ENCODE results near the gene PAM. TPM values are rescaled to one million over a fixed set of nuclear protein-coding genes. Genes with fewer than 3 reads are reported as not detected.

The PAM gene
- total RNA-seq, 1 experiment from 2014 or later = 110 TPM

- DNase-seq (ENCODE audit: low read depth) = no peak
Measured at GRCh38 chr5:102931085-102931725, 176.1 kb downstream of the PAM start.

- DNase-seq (ENCODE audit: low read depth) = no peak
Measured at GRCh38 chr5:102932781-102933180, 177.7 kb downstream of the PAM start.

DNA sequence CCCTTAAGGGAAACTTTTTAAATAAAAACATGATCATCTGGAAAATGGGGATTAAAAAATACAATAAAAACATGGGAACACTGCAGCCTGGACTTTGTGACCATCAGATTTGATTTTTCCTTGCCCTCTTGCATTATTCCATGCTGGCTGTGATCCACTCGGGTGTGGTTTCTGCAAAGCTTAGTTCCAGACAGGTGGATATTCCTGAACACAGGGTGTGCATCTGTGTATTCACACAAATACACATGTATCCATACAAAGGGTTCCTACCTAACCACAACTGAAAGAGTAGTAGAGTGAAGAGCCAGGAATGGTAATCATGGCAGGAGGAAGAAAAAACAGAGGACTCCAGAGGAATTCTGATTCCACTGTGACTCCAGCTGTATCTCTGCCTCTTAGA lies 178.2 kb downstream of the PAM start:
- DNase-seq (ENCODE audit: low read depth) = no peak

GRCh38 chr5:102933721-102934459 lies 178.8 kb downstream of the PAM start:
- DNase-seq (ENCODE audit: low read depth) = no peak

GRCh38 chr5:102937894-102938293 lies 182.8 kb downstream of the PAM start:
- DNase-seq (ENCODE audit: low read depth) = peak; percentile 37

DNA sequence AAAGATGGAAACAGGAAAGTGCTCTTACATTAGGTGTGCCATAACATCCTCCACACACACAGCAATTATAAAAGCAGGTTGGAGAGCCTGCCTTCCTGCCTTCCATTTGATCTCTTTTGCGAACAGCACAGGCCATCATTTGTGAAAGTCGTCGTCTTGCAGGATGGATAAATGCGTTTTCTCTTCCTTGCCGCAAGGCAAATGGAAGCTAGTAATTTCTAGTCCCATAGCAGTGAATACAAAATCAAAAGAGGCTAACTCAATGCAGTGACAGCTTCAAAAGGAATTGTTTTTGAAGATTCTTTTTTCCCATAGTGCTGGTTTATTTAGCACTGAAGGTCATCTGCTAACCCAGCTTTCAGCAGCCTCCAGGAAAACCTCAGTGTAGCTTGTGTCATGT lies 186.0 kb downstream of the PAM start:
- no peak for DNase-seq (ENCODE audit: low read depth)

GRCh38 chr5:102946414-102946813 lies 191.3 kb downstream of the PAM start:
- no peak for DNase-seq (ENCODE audit: low read depth)

DNA sequence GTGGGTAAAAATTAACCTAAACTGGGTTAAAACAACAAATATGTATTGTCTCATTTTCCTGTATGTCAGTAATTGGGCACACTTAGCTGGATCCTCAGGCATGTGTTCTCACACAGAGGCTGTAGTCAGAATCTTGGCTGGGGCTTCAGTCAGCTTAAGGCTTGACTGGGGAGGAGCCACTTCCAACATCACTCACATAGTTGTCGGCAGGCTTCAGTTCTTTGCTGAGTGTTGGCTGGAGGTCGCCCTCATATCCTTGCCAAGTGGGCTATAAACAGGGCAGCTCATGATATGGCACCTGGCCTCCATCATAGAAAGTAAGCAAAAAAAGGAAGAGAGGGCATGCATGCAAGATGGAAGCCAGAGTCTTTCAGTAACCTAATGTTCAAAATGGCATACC lies 191.9 kb downstream of the PAM start:
- DNase-seq (ENCODE audit: low read depth) = no peak

DNA sequence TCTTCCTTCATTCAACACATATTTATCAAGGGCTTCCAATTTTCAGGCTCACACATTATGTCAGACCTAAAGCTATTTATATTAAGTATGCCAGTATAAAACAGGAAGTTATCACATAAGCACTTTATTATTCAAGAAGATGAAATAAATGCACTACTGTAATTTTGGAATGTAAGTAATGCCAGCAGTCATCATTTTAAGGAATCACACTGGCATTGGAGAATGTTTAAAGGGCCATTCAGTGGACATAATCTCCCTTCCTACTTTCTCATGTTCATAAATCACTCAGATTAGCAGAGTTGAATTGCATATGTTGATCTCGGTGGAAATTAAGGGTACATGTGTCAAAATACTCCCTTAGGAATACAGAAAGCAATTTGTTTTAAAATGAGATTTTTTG lies 200.4 kb downstream of the PAM start:
- DNase-seq (ENCODE audit: low read depth) = no peak

DNA sequence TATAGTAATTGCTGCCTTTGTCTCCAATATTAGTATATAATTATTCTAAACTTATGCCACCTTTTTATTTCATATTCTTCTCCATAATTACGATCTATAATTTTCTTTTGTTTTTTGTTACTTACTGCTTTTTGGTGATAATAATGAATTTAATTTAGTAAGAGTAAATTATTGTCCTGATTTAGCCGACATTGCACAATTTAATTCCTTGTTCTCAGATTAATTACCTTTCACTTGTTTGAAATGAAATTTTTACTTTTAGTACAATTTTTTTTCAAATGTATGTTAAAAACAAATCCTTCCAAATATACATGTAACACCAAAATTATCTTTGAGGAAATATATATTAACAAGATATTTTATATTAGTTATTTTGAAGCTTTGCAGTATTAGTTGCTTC lies 201.5 kb downstream of the PAM start:
- no peak for DNase-seq (ENCODE audit: low read depth)

- no peak for DNase-seq (ENCODE audit: low read depth)
Measured at GRCh38 chr5:102957141-102957540, 202.0 kb downstream of the PAM start.

- peak; percentile 50 for DNase-seq (ENCODE audit: low read depth)
Measured at GRCh38 chr5:102958481-102959011, 203.4 kb downstream of the PAM start.

- peak; percentile 93 for DNase-seq (ENCODE audit: low read depth)
Measured at GRCh38 chr5:102959055-102959454, 203.9 kb downstream of the PAM start.

DNA sequence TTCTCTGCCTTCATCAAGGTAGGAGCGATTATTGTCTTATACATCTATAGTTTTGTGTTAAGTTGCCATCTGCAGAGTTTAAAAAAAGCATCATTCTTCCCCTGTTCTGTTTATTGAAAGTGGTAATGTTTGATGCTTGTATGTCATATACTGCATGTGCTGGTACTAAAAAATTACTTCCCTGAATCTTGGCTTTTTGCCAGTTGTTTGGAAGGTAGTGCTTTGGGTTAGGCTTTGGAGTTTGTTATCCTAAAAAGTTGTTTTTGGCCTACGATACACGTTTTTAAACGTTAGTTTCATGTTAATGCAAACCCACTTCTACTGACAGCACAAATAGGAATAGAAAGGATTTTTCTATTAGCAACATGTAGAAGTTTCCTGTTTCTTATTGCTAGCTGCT lies 206.6 kb downstream of the PAM start:
- DNase-seq (ENCODE audit: low read depth) = no peak

- DNase-seq (ENCODE audit: low read depth) = no peak
Measured at GRCh38 chr5:102965653-102966052, 210.5 kb downstream of the PAM start.

DNA sequence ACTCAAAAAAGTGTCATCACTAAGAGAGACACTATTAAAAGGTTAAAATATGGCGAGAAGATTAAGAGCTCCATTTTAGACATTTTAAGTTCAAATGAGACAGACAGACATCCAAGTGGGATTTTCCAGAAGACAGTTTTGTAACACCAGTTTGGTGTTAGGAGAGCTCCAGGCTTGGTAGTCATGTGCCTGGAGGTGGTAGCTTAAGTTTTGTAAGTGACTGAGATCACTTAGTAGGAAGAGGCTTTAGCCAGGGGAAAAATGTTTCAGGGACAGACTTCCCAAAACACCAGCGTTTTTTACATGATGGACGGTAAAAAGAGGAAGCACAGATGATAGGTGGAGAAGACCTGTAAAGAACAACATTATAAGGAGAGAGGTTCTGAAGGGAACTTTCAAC lies 214.5 kb downstream of the PAM start:
- no peak for DNase-seq (ENCODE audit: low read depth)

DNA sequence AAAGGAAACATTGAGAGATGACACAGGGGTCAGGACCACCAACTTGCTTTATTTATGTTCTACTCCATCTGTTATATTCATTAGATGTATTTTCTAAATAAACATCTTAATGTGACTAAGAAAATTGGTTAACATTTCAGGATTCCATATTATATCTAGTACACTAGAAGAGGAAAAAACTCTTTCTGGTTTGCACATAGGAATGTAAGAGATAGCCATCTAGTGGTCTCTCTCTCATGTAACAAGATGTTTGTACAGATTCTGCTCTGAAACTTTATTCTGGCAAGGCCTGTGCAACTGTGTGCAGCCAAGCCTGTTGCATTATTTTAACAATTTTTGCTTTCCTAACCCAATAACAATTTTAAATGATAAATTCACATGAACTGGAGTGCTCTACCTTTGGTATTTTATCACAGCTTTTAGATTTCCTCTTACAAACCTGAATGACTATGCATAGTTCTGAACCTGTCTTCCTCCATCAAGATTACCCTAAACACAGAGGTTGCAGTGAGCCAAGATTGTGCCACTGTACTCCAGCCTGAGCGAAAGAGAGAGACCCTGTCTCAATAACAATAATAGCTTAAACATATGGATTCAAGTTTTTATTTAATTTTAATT lies 216.7 kb downstream of the PAM start:
- peak; percentile 25 for DNase-seq (ENCODE audit: low read depth)

GRCh38 chr5:102974177-102974576 lies 219.1 kb downstream of the PAM start:
- DNase-seq (ENCODE audit: low read depth) = no peak

DNA sequence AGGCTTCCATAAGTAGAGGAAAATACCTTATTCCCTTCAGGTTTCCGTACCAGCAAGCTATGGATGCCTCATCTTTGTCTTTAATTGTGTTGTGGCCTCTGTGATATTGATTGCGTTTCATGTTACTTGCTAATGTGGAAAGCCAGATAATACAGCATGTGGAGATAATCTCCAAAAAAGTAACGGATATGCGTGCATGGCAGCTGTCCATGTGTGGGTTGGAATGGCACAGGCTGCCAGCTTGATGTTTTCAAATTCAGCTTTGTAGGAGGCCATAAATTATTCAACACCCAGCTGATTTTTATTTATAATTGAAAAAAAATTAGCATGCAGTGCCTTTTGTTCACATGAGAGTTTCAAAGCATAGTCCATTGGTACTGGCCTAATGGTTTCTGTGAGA lies 219.9 kb downstream of the PAM start:
- DNase-seq (ENCODE audit: low read depth) = no peak

GRCh38 chr5:102975457-102976182 lies 220.5 kb downstream of the PAM start:
- peak; percentile 8 for DNase-seq (ENCODE audit: low read depth)

GRCh38 chr5:102981957-102982635 lies 227.0 kb downstream of the PAM start:
- no peak for DNase-seq (ENCODE audit: low read depth)
